ENCODE results near the gene OXER1. TPM values are rescaled to one million over a fixed set of nuclear protein-coding genes. Genes with fewer than 3 reads are reported as not detected.

OXER1 gene
- polyA plus RNA-seq, 1 donor (not counting 4 experiments of a cell fraction or from before 2014, with no cell fraction given) = not detected

DNA sequence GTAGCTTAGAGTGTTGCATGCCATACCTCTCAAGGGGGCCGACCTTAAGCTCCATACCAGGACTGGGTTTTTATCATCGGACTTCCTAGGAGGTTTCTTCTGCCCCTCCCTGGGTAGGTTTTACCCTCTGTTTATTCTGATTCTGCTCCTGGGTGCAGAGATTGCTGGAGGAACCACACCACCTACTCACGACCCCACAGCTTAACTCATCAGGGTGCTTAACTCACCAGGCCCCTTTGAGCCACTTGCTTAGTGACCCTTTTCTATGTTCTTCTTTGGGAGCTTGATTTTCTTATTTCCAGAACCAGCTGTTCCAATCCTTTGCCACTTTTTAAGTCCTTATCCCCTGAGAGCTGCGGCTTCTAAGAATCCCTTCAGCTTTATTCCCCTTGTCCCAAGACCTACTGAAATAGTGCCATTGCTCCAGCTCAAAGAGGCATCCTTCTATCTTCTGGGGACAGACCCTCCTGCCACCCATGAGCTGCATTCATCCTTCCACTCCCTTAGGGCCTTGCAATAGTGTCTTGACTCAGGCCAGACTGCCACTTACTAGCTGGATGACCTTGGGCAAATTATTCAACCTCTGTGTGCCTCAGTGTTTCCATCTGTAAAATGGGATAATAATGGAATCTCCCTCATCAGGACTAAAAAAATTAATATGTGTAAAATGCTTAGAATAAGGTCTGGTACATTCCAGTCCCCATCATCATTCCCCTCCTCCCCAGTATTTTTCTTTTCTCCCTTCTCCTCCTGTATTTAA, 5.8 kb downstream of the OXER1 start:
- H3K79me2 ChIP-seq (ENCODE audit: control insufficient read depth, insufficient read depth, low read length) = no peaks in the 10 kb centered on the region
- no peaks in the 10 kb centered on the region for H3K4me1 ChIP-seq (ENCODE audit: control insufficient read depth, extremely low read depth, insufficient read depth, low read length)
- H3K4me2 ChIP-seq (ENCODE audit: control insufficient read depth, extremely low read depth, insufficient read depth, low read depth, low read length) = no peak overlapping the region
- TF ChIP-seq EZH2 (IDR thresholded peaks at IDR 0.05; ENCODE audit: low read length) = no peak
- TF ChIP-seq, protein P1, sequence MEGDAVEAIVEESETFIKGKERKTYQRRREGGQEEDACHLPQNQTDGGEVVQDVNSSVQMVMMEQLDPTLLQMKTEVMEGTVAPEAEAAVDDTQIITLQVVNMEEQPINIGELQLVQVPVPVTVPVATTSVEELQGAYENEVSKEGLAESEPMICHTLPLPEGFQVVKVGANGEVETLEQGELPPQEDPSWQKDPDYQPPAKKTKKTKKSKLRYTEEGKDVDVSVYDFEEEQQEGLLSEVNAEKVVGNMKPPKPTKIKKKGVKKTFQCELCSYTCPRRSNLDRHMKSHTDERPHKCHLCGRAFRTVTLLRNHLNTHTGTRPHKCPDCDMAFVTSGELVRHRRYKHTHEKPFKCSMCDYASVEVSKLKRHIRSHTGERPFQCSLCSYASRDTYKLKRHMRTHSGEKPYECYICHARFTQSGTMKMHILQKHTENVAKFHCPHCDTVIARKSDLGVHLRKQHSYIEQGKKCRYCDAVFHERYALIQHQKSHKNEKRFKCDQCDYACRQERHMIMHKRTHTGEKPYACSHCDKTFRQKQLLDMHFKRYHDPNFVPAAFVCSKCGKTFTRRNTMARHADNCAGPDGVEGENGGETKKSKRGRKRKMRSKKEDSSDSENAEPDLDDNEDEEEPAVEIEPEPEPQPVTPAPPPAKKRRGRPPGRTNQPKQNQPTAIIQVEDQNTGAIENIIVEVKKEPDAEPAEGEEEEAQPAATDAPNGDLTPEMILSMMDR (optimal IDR thresholded peaks at IDR 0.05 in 1 of 3, IDR thresholded peaks at IDR 0.05 in 1 of 3, conservative IDR thresholded peaks at IDR 0.05 in 1 of 3; ENCODE audit: extremely low read depth in 1 of 3, insufficient read depth in 2 of 3, low read length in 3 of 3) = no peak
- no peak overlapping the region for H3K27ac ChIP-seq (ENCODE audit: control insufficient read depth, insufficient read depth, low read length)
- FAIRE-seq (no peak), DNase-seq (ENCODE audit: low read depth, low spot score) (no peak)
- H3K4me3 ChIP-seq (ENCODE audit: control insufficient read depth in 2 of 3, extremely low read depth in 1 of 3, insufficient read depth in 2 of 3, low read depth in 1 of 3, low read length in 3 of 3) = no peak overlapping the region
- H3K9me1 ChIP-seq (ENCODE audit: control insufficient read depth, extremely low read depth, insufficient read depth, low read length) = no peaks in the 10 kb centered on the region
- H3K9me3 ChIP-seq (ENCODE audit: control insufficient read depth, low read depth, low read length) = no peaks in the 10 kb centered on the region
- H3K36me3 ChIP-seq (ENCODE audit: control insufficient read depth in 2 of 2, extremely low read depth in 1 of 2, insufficient read depth in 2 of 2, low read length in 2 of 2) = peaks cover 0 to 2% of the 10 kb centered on the region in 2 experiments
- dilution Hi-C loops (cut with MboI; ENCODE audit: extremely low pct_ligation_motif_present, low sequenced_read_pairs) = no loop called here
- no peaks in the 10 kb centered on the region for H3K27me3 ChIP-seq (ENCODE audit: control insufficient read depth, extremely low read depth, insufficient read depth, low read length)
- peaks cover 2% of the 10 kb centered on the region for H4K20me1 ChIP-seq (ENCODE audit: control insufficient read depth, extremely low read depth, insufficient read depth, low read length)
- no peak overlapping the region for H2AFZ ChIP-seq (ENCODE audit: control insufficient read depth, low read length)
- H3K9ac ChIP-seq (ENCODE audit: control insufficient read depth, extremely low read depth, insufficient read depth, low read length) = no peak overlapping the region

DNA sequence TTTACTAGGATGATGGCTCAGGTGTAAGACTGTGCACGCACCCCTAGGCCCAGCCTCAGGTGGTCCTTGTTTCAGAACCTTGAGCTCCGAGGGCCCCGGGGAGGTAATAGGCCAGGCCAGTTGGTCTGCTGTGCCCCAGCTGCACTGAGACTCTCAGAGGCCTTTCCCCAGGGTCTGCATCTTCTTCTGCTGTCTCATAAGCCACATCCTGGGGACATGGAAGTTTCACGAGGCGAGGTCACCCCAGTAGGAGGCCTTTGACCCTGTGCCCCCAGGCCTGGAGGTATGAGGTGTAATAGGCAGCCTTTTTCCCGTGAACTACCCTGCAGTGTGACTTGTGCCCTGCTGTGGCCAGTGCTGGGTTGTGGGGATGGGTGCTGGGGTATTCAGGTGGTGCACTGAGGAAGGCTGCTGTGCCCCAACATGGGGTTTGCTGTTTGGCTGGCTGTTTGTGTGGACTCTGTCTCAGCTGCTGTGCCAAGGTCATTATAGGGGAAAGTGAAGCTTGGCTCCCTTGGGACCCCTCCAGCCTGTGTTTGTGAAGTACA, 6.9 kb downstream of the OXER1 start:
- Histone ChIP-seq H3K27ac (ENCODE audit: control insufficient read depth, insufficient read depth, low read length) (no peak overlapping the region), H3K4me1 (ENCODE audit: control insufficient read depth, extremely low read depth, insufficient read depth, low read length) (no peaks in the 10 kb centered on the region), H3K9ac (ENCODE audit: control insufficient read depth, extremely low read depth, insufficient read depth, low read length) (no peak overlapping the region), H3K36me3 (ENCODE audit: control insufficient read depth in 2 of 2, extremely low read depth in 1 of 2, insufficient read depth in 2 of 2, low read length in 2 of 2) (peaks cover 0 to 2% of the 10 kb centered on the region in 2 experiments), H3K9me1 (ENCODE audit: control insufficient read depth, extremely low read depth, insufficient read depth, low read length) (no peaks in the 10 kb centered on the region), H3K4me2 (ENCODE audit: control insufficient read depth, extremely low read depth, insufficient read depth, low read depth, low read length) (no peak overlapping the region), H3K79me2 (ENCODE audit: control insufficient read depth, insufficient read depth, low read length) (no peaks in the 10 kb centered on the region), H4K20me1 (ENCODE audit: control insufficient read depth, extremely low read depth, insufficient read depth, low read length) (peaks cover 2% of the 10 kb centered on the region), H3K9me3 (ENCODE audit: control insufficient read depth, low read depth, low read length) (no peaks in the 10 kb centered on the region), H3K4me3 (ENCODE audit: control insufficient read depth in 2 of 3, extremely low read depth in 1 of 3, insufficient read depth in 2 of 3, low read depth in 1 of 3, low read length in 3 of 3) (no peak overlapping the region), H2AFZ (ENCODE audit: control insufficient read depth, low read length) (no peak overlapping the region), H3K27me3 (ENCODE audit: control insufficient read depth, extremely low read depth, insufficient read depth, low read length) (no peaks in the 10 kb centered on the region)
- DNase-seq (ENCODE audit: low read depth, low spot score) = no peak
- TF ChIP-seq, protein P1 (optimal IDR thresholded peaks at IDR 0.05 in 1 of 3, IDR thresholded peaks at IDR 0.05 in 1 of 3, conservative IDR thresholded peaks at IDR 0.05 in 1 of 3; ENCODE audit: extremely low read depth in 1 of 3, insufficient read depth in 2 of 3, low read length in 3 of 3) = no peak
- no peak for TF ChIP-seq EZH2 (IDR thresholded peaks at IDR 0.05; ENCODE audit: low read length)
- dilution Hi-C loops (cut with MboI; ENCODE audit: extremely low pct_ligation_motif_present, low sequenced_read_pairs) = no loop called here
- no peak for FAIRE-seq
